ENCODE data around the gene DYNLRB1.

Gene DYNLRB1

DNA sequence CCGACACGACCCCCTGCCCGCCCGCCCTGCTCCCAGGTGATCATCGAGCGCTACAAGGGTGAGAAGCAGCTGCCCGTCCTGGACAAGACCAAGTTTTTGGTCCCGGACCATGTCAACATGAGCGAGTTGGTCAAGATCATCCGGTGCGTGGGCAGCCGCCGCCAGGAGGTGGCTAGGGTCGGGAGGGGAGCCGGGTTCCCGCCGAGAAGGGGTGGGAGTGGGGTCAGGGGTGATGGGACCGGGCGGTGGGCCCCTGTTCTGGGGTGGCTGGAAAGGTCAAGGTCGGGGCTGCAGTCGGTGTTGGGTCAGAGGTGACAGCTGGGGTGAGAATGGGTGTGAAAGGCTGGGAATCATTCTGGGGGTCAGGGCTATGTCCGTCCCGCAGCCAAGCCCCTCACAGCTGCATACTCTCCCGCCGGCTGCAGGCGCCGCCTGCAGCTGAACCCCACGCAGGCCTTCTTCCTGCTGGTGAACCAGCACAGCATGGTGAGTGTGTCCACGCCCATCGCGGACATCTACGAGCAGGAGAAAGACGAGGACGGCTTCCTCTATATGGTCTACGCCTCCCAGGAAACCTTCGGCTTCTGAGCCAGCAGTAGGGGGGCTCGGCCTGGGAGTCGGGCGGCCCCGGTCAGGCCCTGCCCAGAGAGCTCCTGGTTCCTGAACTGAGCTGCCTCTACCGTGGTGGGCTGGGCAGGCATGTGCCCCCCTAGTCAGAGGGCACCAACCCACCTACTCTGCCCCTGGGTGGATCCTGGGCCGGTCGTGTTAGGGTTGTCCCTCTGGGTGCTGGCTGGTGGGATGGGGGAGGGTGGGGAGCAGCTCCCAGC is 43.3 kb downstream of the DYNLRB1 start:
- no peak for DNase-seq

DNA sequence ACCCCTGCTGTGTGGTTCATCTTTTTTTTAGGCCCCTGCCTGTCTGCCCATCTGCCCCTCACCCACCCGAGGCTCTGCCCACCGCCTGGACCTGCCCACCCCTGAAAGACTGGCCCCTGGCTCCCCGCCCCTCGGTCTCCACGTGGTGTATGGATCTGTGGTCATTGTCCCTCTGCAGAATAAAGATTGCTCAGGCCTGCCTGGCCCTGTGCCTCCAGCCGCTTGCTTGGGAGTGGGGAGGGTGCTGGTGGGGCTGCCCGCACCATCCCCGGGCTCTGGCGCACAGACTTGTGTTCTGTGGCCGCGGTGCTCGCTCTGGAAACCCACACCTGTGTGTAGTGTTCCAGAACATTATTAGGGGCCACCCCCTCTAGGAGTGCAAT is 43.9 kb downstream of the DYNLRB1 start:
- no peak for DNase-seq

DNA sequence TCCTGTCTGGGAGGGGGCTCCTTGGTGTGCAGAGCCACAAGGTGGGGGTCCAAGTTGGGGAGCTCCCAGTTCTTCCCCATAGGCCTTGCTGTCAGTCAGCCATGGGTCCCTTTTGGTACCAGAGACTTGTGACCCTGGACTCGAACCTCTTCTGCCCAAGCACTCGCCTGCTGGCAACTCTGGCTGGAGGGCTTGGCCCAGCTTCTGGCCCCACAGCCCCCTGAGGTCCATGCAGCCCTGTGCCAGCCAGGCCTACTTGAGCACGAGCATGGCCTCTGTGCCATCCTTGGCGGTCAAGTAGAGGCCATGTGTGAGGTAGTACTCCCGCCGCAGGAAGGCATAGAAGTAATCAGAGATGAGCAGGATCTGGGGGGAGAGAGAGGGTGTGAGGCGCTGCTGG is 44.4 kb downstream of the DYNLRB1 start:
- no peak for DNase-seq

DNA sequence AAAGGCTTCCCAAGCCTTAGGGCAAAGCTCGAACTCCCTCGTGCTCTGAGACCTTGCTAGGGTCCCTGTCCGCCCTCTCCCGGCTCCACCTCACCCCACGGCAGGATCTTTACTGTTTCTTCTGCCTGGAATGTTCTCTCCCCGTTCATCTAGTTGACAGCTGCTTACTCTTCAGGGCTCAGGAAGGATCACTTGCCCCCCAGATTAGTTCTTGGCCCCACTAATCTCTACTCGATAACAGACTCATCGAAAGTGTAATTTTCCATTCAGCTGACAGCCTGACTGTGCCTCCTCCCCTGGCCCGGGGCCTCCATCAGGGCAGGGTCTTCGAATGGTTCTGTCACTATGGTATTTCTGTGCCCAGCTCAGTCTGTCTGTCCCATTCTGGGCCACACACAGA is 45.4 kb downstream of the DYNLRB1 start:
- DNase-seq = no peak

DNA sequence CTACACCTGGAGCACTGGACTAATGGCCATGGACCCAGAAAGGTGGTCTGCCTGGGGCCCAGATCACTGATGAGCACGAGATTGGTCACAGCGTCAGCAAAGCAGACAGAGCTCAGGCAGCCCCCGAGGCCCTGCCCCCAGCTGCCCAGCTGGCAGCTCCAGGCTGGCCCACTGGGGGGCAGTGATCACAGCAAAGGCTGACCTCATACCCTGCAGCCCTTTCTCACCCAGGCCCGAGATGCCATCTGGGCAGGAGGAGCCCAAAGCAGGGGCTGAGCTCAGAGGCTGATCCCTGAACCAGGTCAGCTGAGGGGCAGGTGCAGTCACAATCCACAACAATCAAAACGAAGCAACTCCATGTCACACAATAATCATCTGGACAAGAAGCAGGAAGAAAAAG is 46.4 kb downstream of the DYNLRB1 start:
- no peak for DNase-seq

DNA sequence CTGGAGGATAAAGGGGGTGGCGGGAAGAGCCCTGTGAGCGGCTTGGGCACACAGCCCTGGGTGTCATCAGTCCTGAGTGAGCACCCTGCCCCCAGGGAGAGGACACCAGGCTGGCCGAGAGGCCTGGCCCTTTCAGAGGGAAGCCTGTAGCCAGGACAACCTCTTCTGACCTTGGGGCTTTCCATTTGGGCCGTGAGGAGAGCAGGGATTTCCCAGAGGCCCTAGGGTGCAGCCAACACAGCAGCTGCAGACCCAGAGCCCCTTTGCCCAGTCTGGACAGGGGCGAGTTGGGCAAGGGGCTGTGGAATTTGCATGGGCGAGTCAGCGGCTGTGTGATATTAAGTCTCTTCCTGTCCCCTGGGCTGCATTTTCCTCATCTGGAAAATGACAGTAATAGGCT is 48.6 kb downstream of the DYNLRB1 start:
- DNase-seq = no peak

DNA sequence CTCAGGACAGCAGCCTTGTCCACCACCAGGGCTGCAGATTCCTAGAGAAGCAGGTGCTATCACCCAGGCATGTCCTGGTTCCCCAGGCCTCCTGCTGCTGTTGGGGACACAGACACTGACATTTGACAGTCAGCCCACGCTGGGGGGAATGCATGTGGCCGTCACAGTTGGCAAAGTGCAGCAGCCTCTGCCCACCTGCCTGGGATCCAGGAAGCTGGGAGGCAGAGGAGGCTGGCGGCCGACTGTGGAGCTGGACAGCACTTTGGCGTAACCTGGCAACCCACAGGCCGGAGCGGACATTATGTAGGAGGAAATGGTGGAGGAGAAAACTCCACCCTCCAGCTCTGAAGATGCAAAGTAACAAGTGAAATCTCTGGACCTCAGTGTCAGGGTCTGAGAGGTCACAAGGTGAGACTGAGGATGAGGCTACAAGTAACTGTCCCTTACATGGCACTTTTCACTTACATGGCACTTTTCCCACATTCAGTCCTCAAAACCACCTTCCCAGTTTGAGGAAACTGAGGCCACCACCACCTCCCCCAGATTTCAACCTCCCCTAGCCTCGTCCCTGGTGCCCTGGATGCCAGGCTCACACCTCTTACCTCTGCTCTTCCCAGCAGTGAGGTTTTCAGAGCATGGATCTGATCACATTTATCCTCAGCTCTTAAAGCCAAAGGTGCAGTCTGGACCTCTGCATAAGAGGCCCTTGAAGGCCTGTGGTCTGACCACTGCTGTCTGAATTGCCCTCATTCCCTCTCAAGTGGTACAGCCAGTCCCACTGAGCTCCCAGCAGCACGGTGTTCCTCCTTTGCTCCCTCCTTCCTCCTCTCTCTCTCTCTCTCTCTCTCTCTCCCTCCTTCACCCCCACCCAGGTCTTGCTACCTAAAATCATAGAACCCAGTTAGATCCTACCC is 51.0 kb downstream of the DYNLRB1 start:
- no peak for DNase-seq

DNA sequence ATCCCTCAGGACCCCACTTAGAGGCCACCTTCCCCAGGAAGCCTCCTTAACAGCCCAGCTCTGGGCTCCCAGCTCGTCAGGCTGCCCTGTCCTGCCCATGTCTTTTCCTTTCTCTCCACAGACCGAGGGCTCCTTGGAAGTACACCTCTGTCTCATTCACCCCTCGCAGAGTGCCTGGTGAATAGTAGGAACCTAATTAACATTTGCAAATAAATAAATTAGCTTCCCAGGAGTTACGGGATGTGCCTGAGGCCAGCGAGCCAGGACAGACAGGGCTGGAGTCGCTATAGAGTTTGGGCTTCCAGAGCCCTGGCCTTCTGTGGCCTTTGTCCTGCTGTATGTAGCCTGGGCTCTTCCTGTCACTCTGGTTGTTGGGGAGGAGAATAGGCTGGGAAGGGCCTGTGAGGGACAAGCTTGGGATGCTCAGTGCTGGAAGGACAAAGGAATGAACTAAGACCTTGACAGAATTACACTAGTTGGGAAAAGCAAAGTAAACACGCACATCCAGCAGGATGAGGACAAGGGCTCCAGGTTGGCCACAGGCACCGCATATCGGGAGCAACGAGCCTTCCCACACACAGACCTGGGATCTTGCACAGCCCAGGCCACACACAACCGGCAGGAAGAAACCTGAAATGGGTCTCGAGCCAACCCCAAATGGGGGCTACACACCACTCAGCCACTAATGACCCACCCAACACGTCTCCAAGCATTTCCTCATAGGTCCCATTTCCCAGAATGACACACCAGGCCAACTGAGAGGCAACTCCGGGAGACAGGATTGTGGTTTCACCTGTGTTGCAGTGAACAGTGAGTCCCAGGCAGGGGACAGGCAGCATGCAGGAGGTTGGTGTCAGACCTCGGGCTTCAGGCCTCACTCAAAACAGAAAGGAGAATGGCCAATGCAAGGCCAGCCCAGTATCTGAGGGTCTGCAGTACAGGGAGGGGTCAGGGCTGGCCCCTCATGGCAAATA is 52.0 kb downstream of the DYNLRB1 start:
- DNase-seq = no peak

DNA sequence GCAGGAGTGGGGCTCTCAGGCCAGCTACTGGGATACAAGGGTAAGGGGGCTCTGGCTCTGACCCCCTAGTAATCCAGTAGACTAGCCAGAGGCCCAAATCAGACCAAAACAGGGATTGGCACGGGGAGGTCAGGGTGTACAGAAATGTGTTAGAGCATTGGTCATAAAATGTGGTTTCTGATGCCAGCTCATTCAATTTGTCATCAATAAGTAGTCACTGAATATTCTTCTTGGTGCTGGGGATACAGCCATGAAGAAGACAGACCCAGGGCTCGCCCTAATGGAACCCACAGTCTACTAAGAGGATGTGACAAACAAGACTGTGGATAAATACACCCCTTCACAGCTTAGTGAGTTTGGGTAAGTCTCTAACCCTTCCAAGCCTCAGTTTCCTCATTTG is 53.4 kb downstream of the DYNLRB1 start:
- no peak for DNase-seq

DNA sequence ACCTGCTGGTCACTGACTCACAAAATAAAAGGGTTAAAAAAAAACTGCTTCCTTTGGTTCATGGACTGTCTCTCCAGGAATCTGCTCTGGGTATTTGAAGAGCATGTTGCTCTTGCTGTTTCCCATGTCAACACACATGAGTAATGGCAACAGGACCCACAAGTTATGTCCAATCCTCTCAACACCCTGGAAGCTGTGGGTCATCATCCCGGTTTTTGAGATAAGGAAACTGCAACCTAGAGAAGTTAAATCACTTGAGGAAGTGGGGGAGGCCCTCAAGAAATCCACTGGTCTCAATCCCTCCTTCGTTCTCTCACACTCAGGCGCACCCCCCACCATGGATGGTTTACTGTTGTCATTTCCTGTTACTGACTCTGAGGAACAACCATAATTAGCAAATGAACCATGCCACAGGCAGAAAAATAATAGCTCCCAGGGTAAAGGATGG is 54.7 kb downstream of the DYNLRB1 start:
- DNase-seq = no peak

DNA sequence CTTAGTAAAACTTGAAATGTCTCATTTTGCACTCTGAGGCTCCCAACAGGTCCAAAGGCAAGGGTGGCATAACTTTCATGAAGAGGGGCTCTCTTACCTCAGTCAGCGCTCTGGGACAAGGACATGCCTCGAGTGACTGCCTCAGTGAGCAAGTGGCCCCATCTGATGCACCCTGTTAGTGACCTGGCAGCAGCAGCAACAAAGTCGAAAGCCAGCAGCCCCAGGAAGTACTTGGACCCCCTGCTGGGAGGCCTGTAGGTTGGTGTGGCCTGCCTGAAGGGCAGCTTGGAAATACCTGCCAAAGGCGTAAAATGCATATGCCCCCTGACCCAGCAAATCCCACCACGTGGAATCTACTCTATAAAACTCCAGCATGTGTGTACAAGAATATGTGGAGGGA is 55.5 kb downstream of the DYNLRB1 start:
- no peak for DNase-seq

DNA sequence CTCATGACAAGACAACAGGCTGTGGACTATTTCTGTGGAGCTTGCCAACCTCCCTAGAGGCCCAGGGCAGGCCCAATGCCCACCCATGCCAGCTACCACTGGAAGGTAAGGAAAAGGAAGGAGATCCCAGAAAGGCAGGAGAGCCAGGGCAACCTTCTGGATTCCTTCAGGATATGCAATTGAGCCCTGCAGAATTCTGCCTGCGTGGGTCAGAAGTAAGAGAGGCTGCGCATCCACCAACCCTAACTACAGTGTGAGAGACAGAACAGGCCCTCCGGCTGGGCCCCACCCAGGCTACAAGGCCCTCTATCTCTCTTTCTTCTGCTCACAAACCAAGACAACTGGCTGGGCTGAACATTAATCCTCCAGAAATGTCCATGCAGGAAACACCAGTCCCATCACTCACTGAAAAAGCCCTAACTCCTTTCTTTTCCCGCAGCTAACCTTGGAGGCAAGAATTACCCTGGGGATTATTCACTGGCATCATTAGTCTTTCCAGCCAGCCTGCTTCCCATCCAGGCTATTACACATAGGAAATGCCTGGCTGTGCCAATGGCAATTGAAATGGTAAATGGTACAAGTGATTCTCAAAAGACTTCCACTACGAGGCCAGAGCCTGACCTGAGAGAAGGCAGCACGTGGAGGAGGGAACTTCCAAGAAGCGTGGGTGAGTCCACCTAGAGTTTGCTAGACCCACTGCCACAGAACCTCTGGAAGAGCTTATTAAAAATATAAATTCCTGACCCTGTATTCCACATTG is 57.5 kb downstream of the DYNLRB1 start:
- no peak for DNase-seq

DNA sequence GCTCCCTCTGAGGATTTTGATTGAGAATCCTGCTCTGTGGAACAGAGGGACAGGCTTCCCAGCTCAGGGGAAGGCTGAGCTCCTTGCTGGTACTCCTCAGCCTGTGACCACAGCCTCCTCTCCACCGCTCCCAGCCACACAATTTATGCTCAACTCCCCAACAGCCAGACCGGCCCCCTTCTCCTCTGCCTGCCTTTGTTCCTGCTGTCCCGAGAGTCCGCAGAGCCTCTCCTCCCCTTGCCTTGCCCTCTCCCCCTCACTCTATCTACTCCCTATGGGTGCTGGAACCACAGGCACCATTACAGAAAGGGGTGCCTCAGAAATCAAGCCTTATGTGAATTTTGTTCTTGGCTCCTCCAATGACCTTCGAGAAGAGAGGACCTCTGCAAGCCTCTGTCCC is 58.2 kb downstream of the DYNLRB1 start:
- no peak for DNase-seq

DNA sequence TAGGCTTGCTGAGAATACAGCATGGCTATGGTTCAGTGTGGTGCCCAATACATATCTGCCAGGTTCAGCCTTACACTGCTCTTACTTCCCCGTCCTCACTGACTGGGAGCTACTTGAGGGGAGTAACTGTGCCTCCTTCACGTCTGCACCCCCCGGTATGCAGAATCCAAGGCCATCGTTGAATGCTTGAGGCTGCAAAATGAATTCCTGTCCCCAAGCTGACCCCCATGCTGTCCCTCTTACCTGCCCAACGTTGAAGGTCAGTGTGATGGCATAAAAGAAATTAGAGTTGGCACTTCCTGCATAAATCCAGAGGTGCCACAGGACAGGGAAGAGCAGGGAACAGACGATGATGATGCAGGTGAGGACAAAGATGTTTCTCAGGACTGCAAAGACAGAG is 58.6 kb downstream of the DYNLRB1 start:
- no peak for DNase-seq

DNA sequence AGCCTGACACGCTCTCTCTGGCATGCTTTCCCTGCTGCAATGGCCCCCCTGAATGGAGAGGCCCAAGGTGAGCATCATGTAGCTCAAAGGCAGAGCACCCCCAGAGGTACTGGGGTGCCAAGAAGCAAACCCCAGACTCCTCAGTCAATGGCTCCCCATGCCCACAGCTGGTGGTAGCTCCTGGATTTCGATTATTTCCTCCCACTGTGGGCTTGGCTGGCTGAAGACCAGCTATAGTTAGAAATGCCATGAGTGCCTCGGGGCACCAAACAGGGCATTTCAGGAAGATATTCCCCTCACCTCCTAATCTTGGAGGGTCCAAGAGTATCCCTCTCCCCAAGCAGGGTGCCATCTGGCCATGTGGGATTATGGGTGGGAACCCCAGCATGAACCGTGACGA is 59.0 kb downstream of the DYNLRB1 start:
- DNase-seq = no peak

DNA sequence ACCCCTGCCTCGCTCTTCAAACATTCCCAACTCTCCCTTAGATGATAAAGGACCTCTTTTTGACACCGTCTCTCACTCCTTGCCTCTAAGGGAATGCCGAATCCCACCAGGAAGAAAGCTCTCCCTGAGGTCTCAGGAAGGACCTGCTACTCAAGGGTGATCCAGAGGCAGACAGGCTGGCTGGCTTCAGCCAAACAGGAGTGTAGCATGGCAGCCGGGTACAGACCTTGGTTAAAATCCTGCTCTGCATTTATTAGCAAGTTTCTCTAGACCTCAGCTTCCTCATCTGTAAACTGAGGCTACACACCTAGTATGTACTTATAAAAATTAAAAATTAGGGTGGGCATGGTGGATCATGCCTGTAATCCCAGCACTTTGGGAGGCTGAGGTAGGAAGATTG is 59.5 kb downstream of the DYNLRB1 start:
- DNase-seq = no peak

DNA sequence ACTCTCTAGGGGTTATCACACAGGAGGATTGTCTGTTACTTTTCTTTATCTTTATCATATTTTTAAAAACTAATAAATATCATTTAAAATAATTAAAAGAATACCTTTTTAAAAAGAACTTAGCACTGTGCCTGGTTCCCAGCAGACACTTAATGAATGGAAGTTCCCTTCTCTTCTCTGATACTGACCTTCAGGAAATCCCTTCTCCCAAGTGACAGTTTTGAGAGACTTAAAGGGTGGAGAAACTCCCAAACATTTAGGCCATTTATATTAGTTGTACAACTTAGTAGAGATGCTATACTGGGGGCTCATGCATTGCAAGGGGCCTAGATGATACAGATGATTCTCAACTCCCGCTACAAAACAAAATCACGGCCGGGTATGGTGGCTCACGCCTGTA is 60.8 kb downstream of the DYNLRB1 start:
- DNase-seq = no peak

DNA sequence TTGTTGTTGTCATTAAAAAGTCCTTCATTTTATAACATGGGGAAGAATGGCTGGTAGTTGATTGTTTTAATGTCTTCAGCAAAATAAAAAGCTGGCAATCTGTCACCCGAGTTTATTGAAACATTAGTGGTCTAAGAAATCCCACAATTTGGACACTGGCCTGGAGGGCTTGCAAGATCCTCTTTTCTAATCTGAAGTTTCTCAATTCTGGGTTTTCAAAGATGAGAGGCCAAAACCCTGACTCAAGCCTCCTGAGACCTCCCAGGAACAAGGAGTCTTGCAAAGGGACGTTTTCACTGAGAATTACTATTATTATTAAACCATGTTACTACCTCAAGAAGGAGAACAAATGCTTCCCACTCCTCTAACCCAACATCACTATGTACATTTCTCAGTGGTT is 61.8 kb downstream of the DYNLRB1 start:
- no peak for DNase-seq

DNA sequence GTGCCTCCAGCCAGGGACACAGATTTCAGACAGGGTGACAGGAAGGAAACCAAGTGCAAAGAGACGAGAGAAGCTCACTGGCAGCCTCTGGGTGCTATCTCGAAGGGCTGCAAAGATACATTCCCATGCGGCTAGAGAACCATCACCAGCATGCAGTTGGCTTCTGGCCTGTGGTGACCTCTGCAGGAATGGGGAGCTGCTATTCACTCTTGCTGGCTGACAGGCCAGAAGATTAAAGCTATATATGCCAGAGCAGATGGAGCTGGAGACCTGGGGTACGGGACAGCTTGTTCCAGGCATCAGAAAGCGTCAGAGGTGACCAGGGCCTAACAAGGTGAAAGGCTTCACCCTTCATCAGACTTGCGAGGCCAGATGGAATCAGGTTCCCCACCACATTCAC is 62.3 kb downstream of the DYNLRB1 start:
- DNase-seq = no peak

DNA sequence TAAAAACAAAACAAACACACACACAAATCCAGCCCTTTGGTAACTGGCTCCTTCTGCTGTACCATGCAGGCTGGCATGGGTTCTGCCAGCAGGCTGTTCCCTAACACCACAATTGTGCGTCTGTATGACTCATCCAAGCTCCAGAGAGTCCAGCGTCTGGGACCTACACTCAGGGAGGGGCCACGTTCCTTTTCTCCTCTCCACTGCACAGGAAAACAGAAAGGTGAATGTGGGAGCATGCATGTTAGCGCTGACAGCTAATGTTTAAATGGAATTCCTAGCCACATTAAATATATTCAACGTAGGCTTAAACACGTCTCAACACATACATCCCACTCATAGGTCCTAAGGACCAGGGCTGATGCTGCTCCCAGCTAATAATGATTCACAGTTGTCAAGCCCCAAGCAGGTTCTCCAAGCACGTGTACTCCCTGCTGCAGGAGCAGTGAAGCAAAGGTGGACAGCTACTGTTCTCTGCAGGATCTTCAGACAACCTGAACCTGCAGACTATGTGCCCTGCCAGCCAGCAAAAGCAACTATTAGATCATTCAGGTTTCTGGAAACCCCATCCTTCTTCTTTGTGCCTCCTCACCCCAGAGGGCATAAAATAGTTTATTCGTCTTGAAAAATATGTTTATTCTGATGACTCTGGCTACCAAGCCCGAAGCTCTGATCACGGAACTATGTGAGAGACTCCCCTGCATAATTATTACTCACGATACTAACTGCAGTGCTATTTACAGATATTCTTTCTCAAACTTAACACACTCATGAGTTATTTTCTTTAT is 63.2 kb downstream of the DYNLRB1 start:
- DNase-seq = no peak
